Bronchial smooth muscle cell (primary cell): ENCODE measurements around the gene SCT. TPM values are rescaled to one million over a fixed set of nuclear protein-coding genes. Genes with fewer than 3 reads are reported as not detected.

Experiments
- total RNA-seq: library from RNA; depleted of rRNA; stranded (reverse); fragments of >200 nt; gene quantifications from 2 replicates; pipeline ENCODE4 v1.2.1, GENCODE V29; 2014

The SCT gene
- 0.43 and 0.47 TPM in 2 replicates for total RNA-seq

GRCh38 chr11:626475-627307 is at the start of gene SCT:
Gene SCT (minus strand): TSS chr11:627181. CDS start chr11:627143, 38 bp downstream.

GRCh38 chr11:636511-637332 is 9.7 kb upstream of the SCT start, which contains the start of gene DRD4:
Gene DRD4 (plus strand): TSS chr11:637269. CDS start chr11:637305, 36 bp downstream.

GRCh38 chr11:624705-625635 is 2.0 kb downstream of the SCT start, which contains the start of gene CDHR5:
Gene CDHR5 (minus strand): TSS chr11:624955. CDS start chr11:624902, 53 bp downstream.

GRCh38 chr11:615504-616319 is 11.3 kb downstream of the SCT start, which contains the start of gene IRF7:
Gene IRF7 (minus strand): TSS chr11:615950. CDS start chr11:615364, 586 bp downstream.

Other genes starting within 250 kb of the SCT start
- 1.5 and 3.2 TPM in 2 replicates for gene PKP3, start 233.0 kb downstream of the SCT start, total RNA-seq
- 9.3 and 16.5 TPM in 2 replicates for gene SIGIRR, start 212.2 kb downstream of the SCT start, total RNA-seq
- under 0.01 TPM in 1 of 2 replicates, not detected in the other for gene ANO9, start 185.2 kb downstream of the SCT start, total RNA-seq
- 34.9 and 37.8 TPM in 2 replicates for gene PTDSS2, start 176.9 kb downstream of the SCT start, total RNA-seq
- gene RNH1, start 119.9 kb downstream of the SCT start, total RNA-seq: 385 and 511 TPM in 2 replicates
- gene HRAS, start 91.6 kb downstream of the SCT start, total RNA-seq: 68.8 and 70.8 TPM in 2 replicates
- gene LRRC56, start 89.7 kb downstream of the SCT start, total RNA-seq: 0.95 and 1.0 TPM in 2 replicates
- 0.47 TPM in 1 of 2 replicates, not detected in the other for gene LMNTD2, start 66.4 kb downstream of the SCT start, total RNA-seq
- 0.34 and 2.0 TPM in 2 replicates for gene RASSF7, start 66.2 kb downstream of the SCT start, total RNA-seq
- 17.9 and 18.0 TPM in 2 replicates for gene PHRF1, start 50.7 kb downstream of the SCT start, total RNA-seq
- 4.9 and 5.8 TPM in 2 replicates for gene IRF7, start 11.2 kb downstream of the SCT start, total RNA-seq
- gene CDHR5, start 2.2 kb downstream of the SCT start, total RNA-seq: not detected in 2 replicates
- gene DRD4, start 10.1 kb upstream of the SCT start, total RNA-seq: under 0.01 TPM in 1 of 2 replicates, not detected in the other
- gene DEAF1, start 68.0 kb upstream of the SCT start, total RNA-seq: 28.7 and 43.7 TPM in 2 replicates
- 3.8 and 5.8 TPM in 2 replicates for gene TMEM80, start 68.6 kb upstream of the SCT start, total RNA-seq
- 64.5 and 88.6 TPM in 2 replicates for gene EPS8L2, start 79.0 kb upstream of the SCT start, total RNA-seq
- 127 and 174 TPM in 2 replicates for gene TALDO1, start 120.3 kb upstream of the SCT start, total RNA-seq
- gene GATD1, start 150.3 kb upstream of the SCT start, total RNA-seq: 20.5 and 20.8 TPM in 2 replicates
- 0.69 and 2.0 TPM in 2 replicates for gene CEND1, start 162.9 kb upstream of the SCT start, total RNA-seq
- gene SLC25A22, start 171.1 kb upstream of the SCT start, total RNA-seq: 11.8 and 12.5 TPM in 2 replicates
- 7.1 and 9.9 TPM in 2 replicates for gene PIDD1, start 178.1 kb upstream of the SCT start, total RNA-seq
- gene RPLP2, start 182.8 kb upstream of the SCT start, total RNA-seq: 334 and 584 TPM in 2 replicates
- gene PNPLA2, start 191.7 kb upstream of the SCT start, total RNA-seq: 18.8 TPM in 2 replicates
- gene CRACR2B, start 200.7 kb upstream of the SCT start, total RNA-seq: 0.43 and 2.4 TPM in 2 replicates
- 615 and 663 TPM in 2 replicates for gene CD151, start 205.8 kb upstream of the SCT start, total RNA-seq
- 324 and 475 TPM in 2 replicates for gene POLR2L, start 215.3 kb upstream of the SCT start, total RNA-seq
- 130 and 162 TPM in 2 replicates for gene TSPAN4, start 215.7 kb upstream of the SCT start, total RNA-seq